IMR-90 (cell line): Measurements from ENCODE around the gene CHMP1B. TPM values are rescaled to one million over a fixed set of nuclear protein-coding genes. Genes with fewer than 3 reads are reported as not detected.

Experiments used
- ATAC-seq: fragments of 200-7000 bp; cut with Tn5 transposase; 2 replicates; pipeline ENCODE4 v1.9.1; 2020; ENCODE audit warnings: low read depth, mild to moderate bottlenecking, moderate library complexity
- BruUV-seq: library from RNA; stranded (reverse); fragments of 400-500 nt; replicated peaks from 2 replicates; lab custom pipeline; 2021; lab: Mats Ljungman, UMichigan
- CTCF ChIA-PET: fragments of 300-600 bp; formaldehyde crosslinking; extraction: SDS; loops from one replicate; lab custom pipeline; 2021; ENCODE audit warnings: antibody characterized with exemption; lab: Yijun Ruan, JAX
- POLR2A ChIA-PET: fragments of 300-600 bp; sonication (Branson Sonifier 250); formaldehyde crosslinking; loops from one replicate; lab custom pipeline; 2022; ENCODE audit warnings: antibody characterized with exemption; ENCODE audit not compliant: unreplicated experiment; lab: Charles Lee
- DNase-seq: peaks from one replicate; pipeline ENCODE4 v3.0.0; 2013
- H2AFZ ChIP-seq: replicated peaks from 2 replicates; pipeline ENCODE3; 2013; ENCODE audit warnings: low read length, mild to moderate bottlenecking; ENCODE audit not compliant: poor library complexity
- H2AK5ac ChIP-seq: 2 replicates; pipeline ENCODE4 v1.6.1; 2013; ENCODE audit warnings: low read depth, low read length, inconsistent platforms
- H2AK9ac ChIP-seq: replicated peaks from 2 replicates; pipeline ENCODE3; 2013; ENCODE audit warnings: mild to moderate bottlenecking, low read depth, low read length, moderate library complexity; ENCODE audit not compliant: poor library complexity
- H2BK120ac ChIP-seq: 2 replicates; pipeline ENCODE4 v1.6.1; 2013; ENCODE audit warnings: low read depth, low read length, inconsistent platforms
- H2BK15ac ChIP-seq: 3 replicates; pipeline ENCODE4 v1.6.1; 2013; ENCODE audit warnings: low read depth, low read length, inconsistent platforms
- H2BK20ac ChIP-seq: 2 replicates; pipeline ENCODE4 v1.6.1; 2013; ENCODE audit warnings: low read depth, mild to moderate bottlenecking, inconsistent platforms, low read length, moderate library complexity
- H2BK5ac ChIP-seq: 2 replicates; pipeline ENCODE4 v1.6.1; 2013; ENCODE audit warnings: mild to moderate bottlenecking, low read depth, low read length, inconsistent platforms; ENCODE audit not compliant: poor library complexity, severe bottlenecking
- H3K14ac ChIP-seq: replicated peaks from 2 replicates; pipeline ENCODE4 v1.6.1; 2013; ENCODE audit warnings: low read depth, low read length, inconsistent platforms
- H3K18ac ChIP-seq: 2 replicates; pipeline ENCODE4 v1.6.1; 2013; ENCODE audit warnings: low read depth, low read length, control low read depth
- H3K23ac ChIP-seq: 2 replicates; pipeline ENCODE4 v1.6.1; 2013; ENCODE audit warnings: low read depth, low read length, inconsistent platforms
- H3K27ac ChIP-seq: 2 replicates; pipeline ENCODE4 v1.5.1; 2013; ENCODE audit warnings: mild to moderate bottlenecking, control low read depth, low read length; ENCODE audit not compliant: insufficient read depth
- H3K27me3 ChIP-seq: 2 replicates; pipeline ENCODE4 v1.6.1; 2013; ENCODE audit warnings: low read length; ENCODE audit not compliant: control insufficient read depth, insufficient read depth
- H3K36me3 ChIP-seq: 2 replicates; pipeline ENCODE4 v1.6.1; 2013; ENCODE audit warnings: low read length, mixed read lengths; ENCODE audit not compliant: control insufficient read depth, insufficient read depth
- H3K4ac ChIP-seq: 2 replicates; pipeline ENCODE4 v1.6.1; 2013; ENCODE audit warnings: low read depth, low read length, inconsistent platforms
- H3K4me1 ChIP-seq: 2 replicates; pipeline ENCODE4 v1.6.1; 2013; ENCODE audit warnings: low read length, mixed read lengths; ENCODE audit not compliant: control insufficient read depth, insufficient read depth
- H3K4me2 ChIP-seq: 2 replicates; pipeline ENCODE4 v1.6.1; 2013; ENCODE audit warnings: low read depth, mild to moderate bottlenecking, control low read depth, low read length, moderate library complexity
- H3K4me3 ChIP-seq: 2 replicates; pipeline ENCODE4 v1.5.1; 2013; ENCODE audit warnings: low read depth, mild to moderate bottlenecking, control low read depth, low read length, moderate library complexity; ENCODE audit not compliant: insufficient read depth
- H3K56ac ChIP-seq: 2 replicates; pipeline ENCODE4 v1.6.1; 2013; ENCODE audit warnings: low read length, inconsistent platforms; ENCODE audit not compliant: insufficient read depth; ENCODE audit errors: extremely low read depth
- H3K79me1 ChIP-seq, 2 experiments: 2 replicates each; pipeline ENCODE4 v1.6.1; 2013; ENCODE audit warnings: low read length in 2 of 2, inconsistent platforms in 1 of 2, low read depth in 1 of 2
- H3K9ac ChIP-seq: 2 replicates; pipeline ENCODE4 v1.6.1; 2013; ENCODE audit warnings: low read depth, low read length, control low read depth
- H3K9me1 ChIP-seq: 2 replicates; pipeline ENCODE4 v1.6.1; 2013; ENCODE audit warnings: low read length, inconsistent platforms; ENCODE audit not compliant: insufficient read depth
- H3K9me3 ChIP-seq: 2 replicates; pipeline ENCODE4 v1.6.1; 2013; ENCODE audit warnings: low read length; ENCODE audit not compliant: control insufficient read depth, insufficient read depth
- H4K20me1 ChIP-seq: 2 replicates; pipeline ENCODE4 v1.6.1; 2013; ENCODE audit warnings: low read length, inconsistent platforms; ENCODE audit not compliant: insufficient read depth
- H4K5ac ChIP-seq: 2 replicates; pipeline ENCODE4 v1.6.1; 2013; ENCODE audit warnings: mild to moderate bottlenecking, low read depth, low read length, control low read depth
- H4K8ac ChIP-seq, 2 experiments: 2 replicates each; pipeline ENCODE4 v1.6.1; 2013; ENCODE audit warnings: low read depth in 2 of 2, low read length in 2 of 2, control low read depth in 1 of 2, inconsistent platforms in 1 of 2
- H4K91ac ChIP-seq: 2 replicates; pipeline ENCODE4 v1.6.1; 2013; ENCODE audit warnings: low read depth, low read length, inconsistent platforms; ENCODE audit not compliant: insufficient read depth
- BHLHE40 ChIP-seq: fragments of 150-350 bp; IDR thresholded peaks from 2 replicates; pipeline ENCODE4 v1.6.1; 2016; ENCODE audit warnings: mild to moderate bottlenecking, low read depth, low read length
- CHD1 ChIP-seq: IDR thresholded peaks from 2 replicates; pipeline ENCODE4 v1.6.1; 2012; ENCODE audit warnings: low read depth, low read length, improper control_type of control experiment
- MAZ ChIP-seq: IDR thresholded peaks from 2 replicates; pipeline ENCODE4 v1.6.1; 2012; ENCODE audit warnings: low read depth, mild to moderate bottlenecking, low read length, improper control_type of control experiment, moderate library complexity, borderline replicate concordance
- NFE2L2 ChIP-seq: fragments of 150-350 bp; IDR thresholded peaks from 2 replicates; pipeline ENCODE4 v1.6.1; 2016; ENCODE audit warnings: low read depth, mild to moderate bottlenecking, low read length
- POLR2A ChIP-seq: IDR thresholded peaks from 2 replicates; pipeline ENCODE4 v1.6.1; 2012; ENCODE audit warnings: mild to moderate bottlenecking, low read depth, low read length
- RAD21 ChIP-seq: IDR thresholded peaks from 2 replicates; pipeline ENCODE4 v1.6.1; 2012; ENCODE audit warnings: low read length, improper control_type of control experiment
- RCOR1 ChIP-seq: IDR thresholded peaks from 2 replicates; pipeline ENCODE4 v1.6.1; 2012; ENCODE audit warnings: mild to moderate bottlenecking, low read length, improper control_type of control experiment; ENCODE audit not compliant: insufficient replicate concordance
- RFX5 ChIP-seq: IDR thresholded peaks from 2 replicates; pipeline ENCODE4 v1.8.0; 2012; ENCODE audit warnings: low read depth, mild to moderate bottlenecking, low read length, moderate library complexity
- SMC3 ChIP-seq: fragments of 150-350 bp; IDR thresholded peaks from 2 replicates; pipeline ENCODE4 v1.6.1; 2016; ENCODE audit warnings: low read depth, mild to moderate bottlenecking, antibody characterized with exemption, low read length, moderate library complexity
- WGBS, 2 experiments: methylation state at CpG; one replicate each; pipeline versions ENCODE4 v1.1.5 to v1.1.7; 2013; ENCODE audit warnings: missing lambda C conversion rate in 2 of 2; ENCODE audit not compliant: insufficient read length in 1 of 2; ENCODE audit errors: extremely low coverage in 2 of 2; 5-methylcytosine and 5-hydroxymethylcytosine counted together
- dilution Hi-C: fragments of 300-500 bp; cut with HindIII; formaldehyde crosslinking; loops from one replicate; pipeline ENCODE4 v1.14.3; 2018; ENCODE audit warnings: low sequenced_read_pairs; ENCODE audit not compliant: unreplicated experiment
- in situ Hi-C: fragments of 300-500 bp; cut with MboI; formaldehyde crosslinking; loops from 3 replicates; pipeline ENCODE4 v1.14.3; 2019; ENCODE audit warnings: low sequenced_read_pairs, inconsistent platforms, mixed read lengths
- intact Hi-C: fragments of 100-400 bp; cut with micrococcal nuclease; formaldehyde crosslinking; loops from 2 replicates; pipeline ENCODE4 v1.10.0; 2022
- polyA plus RNA-seq, 3 experiments: library from polyadenylated mRNA; depleted of rRNA; stranded (reverse); fragments of >200 nt; gene quantifications; 2 replicates each; pipeline ENCODE4 v1.2.3, GENCODE V29; 2012; ENCODE audit warnings: low replicate concordance in 1 of 3
- total RNA-seq: library from RNA; depleted of rRNA; stranded (reverse); fragments of >200 nt; gene quantifications from 2 replicates; pipeline ENCODE4 v1.2.3, GENCODE V29; 2012
- TF ChIP-seq, protein P1 (sequence below): fragments of 150-350 bp; IDR thresholded peaks from 2 replicates; pipeline ENCODE4 v1.6.1; 2016; ENCODE audit warnings: low read depth, mild to moderate bottlenecking, low read length, moderate library complexity, borderline replicate concordance
- TF ChIP-seq, protein P2 (sequence below): fragments of 150-350 bp; IDR thresholded peaks from 2 replicates; pipeline ENCODE4 v1.6.1; 2017; ENCODE audit warnings: mild to moderate bottlenecking, antibody characterized with exemption, low read length, low read depth
- TF ChIP-seq, protein P3 (sequence below): conservative IDR thresholded peaks from 2 replicates; pipeline ENCODE4 v1.5.1; 2012; ENCODE audit warnings: mild to moderate bottlenecking, low read depth, low read length, improper control_type of control experiment

The CHMP1B gene
- total and polyA plus RNA-seq, 2 of the 4 experiments (the other 2 are of a cell fraction), result 21.1 to 39.4 TPM

DNA sequence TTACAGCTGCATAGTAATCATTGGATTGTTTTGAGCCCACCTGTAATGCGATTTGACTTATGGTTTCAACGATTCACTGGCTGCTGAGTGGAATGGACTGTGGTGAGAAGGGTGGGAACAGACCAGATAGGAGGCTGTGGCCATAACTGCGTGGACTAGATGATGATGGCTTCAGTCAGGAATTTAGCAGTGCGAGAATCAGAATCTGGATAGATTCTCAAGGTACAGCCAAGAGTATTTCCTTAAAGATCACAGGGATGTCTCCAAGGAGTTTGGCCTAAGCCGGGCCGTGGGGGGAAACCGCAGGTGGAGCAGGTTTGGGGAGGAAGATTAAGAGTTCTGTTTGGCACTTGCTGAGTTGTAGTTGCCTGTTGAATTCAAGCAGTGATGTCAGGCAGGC is 44.0 kb upstream of the CHMP1B start:
- peak overlapping the region; percentile 90 for H2BK120ac ChIP-seq
- H3K27ac ChIP-seq, result no peak overlapping the region
- H2BK20ac ChIP-seq, result peak overlapping the region; percentile 93
- H3K4ac ChIP-seq, result peak overlapping the region; percentile 95
- no peak overlapping the region for H2BK5ac ChIP-seq
- H3K56ac ChIP-seq, result no peak overlapping the region
- H3K14ac ChIP-seq, result peak overlapping the region; percentile 89
- no peaks in the 10 kb centered on the region for H3K9me3 ChIP-seq
- H3K18ac ChIP-seq, result peak overlapping the region; percentile 34; the same call in 1 of the 2 replicates
- no peak overlapping the region for H2AK9ac ChIP-seq
- ChIA-PET POLR2A (no interaction called here), CTCF (interaction anchor here (1.1 kb wide), 1 partner anchor 16 kb away, joined by 5 read pairs; no protein-coding TSS in a partner anchor)
- H3K4me1 ChIP-seq, result peaks cover 12% of the 10 kb centered on the region
- WGBS, 2 experiments, result 74% methylated on average over 2 of the region's 7 CpGs; no CpG with 5 or more reads in 1 of the 2 experiments
- H3K9ac ChIP-seq, result no peak overlapping the region
- TF ChIP-seq RFX5, result no peak
- no peak for TF ChIP-seq BHLHE40
- TF ChIP-seq, protein P1, sequence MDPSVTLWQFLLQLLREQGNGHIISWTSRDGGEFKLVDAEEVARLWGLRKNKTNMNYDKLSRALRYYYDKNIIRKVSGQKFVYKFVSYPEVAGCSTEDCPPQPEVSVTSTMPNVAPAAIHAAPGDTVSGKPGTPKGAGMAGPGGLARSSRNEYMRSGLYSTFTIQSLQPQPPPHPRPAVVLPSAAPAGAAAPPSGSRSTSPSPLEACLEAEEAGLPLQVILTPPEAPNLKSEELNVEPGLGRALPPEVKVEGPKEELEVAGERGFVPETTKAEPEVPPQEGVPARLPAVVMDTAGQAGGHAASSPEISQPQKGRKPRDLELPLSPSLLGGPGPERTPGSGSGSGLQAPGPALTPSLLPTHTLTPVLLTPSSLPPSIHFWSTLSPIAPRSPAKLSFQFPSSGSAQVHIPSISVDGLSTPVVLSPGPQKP, result no peak
- TF ChIP-seq POLR2A, result no peak
- no peak for TF ChIP-seq SMC3
- TF ChIP-seq, protein P2, sequence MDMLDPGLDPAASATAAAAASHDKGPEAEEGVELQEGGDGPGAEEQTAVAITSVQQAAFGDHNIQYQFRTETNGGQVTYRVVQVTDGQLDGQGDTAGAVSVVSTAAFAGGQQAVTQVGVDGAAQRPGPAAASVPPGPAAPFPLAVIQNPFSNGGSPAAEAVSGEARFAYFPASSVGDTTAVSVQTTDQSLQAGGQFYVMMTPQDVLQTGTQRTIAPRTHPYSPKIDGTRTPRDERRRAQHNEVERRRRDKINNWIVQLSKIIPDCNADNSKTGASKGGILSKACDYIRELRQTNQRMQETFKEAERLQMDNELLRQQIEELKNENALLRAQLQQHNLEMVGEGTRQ, result no peak
- no peak for TF ChIP-seq RAD21
- TF ChIP-seq RCOR1, result no peak
- TF ChIP-seq CHD1, result no peak
- TF ChIP-seq MAZ, result no peak
- TF ChIP-seq NFE2L2, result no peak
- TF ChIP-seq, protein P3, sequence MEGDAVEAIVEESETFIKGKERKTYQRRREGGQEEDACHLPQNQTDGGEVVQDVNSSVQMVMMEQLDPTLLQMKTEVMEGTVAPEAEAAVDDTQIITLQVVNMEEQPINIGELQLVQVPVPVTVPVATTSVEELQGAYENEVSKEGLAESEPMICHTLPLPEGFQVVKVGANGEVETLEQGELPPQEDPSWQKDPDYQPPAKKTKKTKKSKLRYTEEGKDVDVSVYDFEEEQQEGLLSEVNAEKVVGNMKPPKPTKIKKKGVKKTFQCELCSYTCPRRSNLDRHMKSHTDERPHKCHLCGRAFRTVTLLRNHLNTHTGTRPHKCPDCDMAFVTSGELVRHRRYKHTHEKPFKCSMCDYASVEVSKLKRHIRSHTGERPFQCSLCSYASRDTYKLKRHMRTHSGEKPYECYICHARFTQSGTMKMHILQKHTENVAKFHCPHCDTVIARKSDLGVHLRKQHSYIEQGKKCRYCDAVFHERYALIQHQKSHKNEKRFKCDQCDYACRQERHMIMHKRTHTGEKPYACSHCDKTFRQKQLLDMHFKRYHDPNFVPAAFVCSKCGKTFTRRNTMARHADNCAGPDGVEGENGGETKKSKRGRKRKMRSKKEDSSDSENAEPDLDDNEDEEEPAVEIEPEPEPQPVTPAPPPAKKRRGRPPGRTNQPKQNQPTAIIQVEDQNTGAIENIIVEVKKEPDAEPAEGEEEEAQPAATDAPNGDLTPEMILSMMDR, result no peak
- peak; percentile 35 for DNase-seq
- H3K79me1 ChIP-seq, result no peaks in the 10 kb centered on the region
- dilution Hi-C loops (no loop called here), intact Hi-C loops (no loop called here), in situ Hi-C loops (no loop called here)
- H2AK5ac ChIP-seq, result peak overlapping the region; percentile 90
- peak overlapping the region; percentile 62; the same call in 1 of the 2 replicates for H4K91ac ChIP-seq
- no peak overlapping the region for H4K5ac ChIP-seq
- no peak overlapping the region for H3K4me2 ChIP-seq
- ATAC-seq, result no peak
- H3K23ac ChIP-seq, result 0 out of 2 replicates have a peak overlapping the region, but pooled peaks have one; percentile 97
- peak overlapping the region; percentile 58 for H2AFZ ChIP-seq
- no peaks in the 10 kb centered on the region for H4K20me1 ChIP-seq
- H2BK15ac ChIP-seq, result peak overlapping the region; percentile 82; the same call in 1 of the 3 replicates
- peaks cover 7% of the 10 kb centered on the region for H3K27me3 ChIP-seq
- BruUV-seq, result no TSS peak
- peak overlapping the region in 1 of 2 experiments; percentile 85; a peak in 1 of 4 replicates for H4K8ac ChIP-seq
- H3K36me3 ChIP-seq, result no peaks in the 10 kb centered on the region
- no peak overlapping the region for H3K4me3 ChIP-seq
- peaks cover 14% of the 10 kb centered on the region for H3K9me1 ChIP-seq
